WTC11 (cell line): Measurements from ENCODE around the gene BET1L. TPM values are rescaled to one million over a fixed set of nuclear protein-coding genes. Genes with fewer than 3 reads are reported as not detected.
A peak's percentile ranks its signal among the peaks of the same experiment; 100 is the strongest.
"Not testable (repeated sequence)": the region's sequence is repeated elsewhere in the genome, so short reads cannot be mapped to it uniquely, and the experiment has no call there.

Experiments
- ATAC-seq: fragments of 200-7000 bp; cut with Tn5 transposase; 2 replicates; pipeline ENCODE4 v1.10.0; 2021; ENCODE audit warnings: mild to moderate bottlenecking, moderate library complexity
- CTCF ChIA-PET: fragments of 300-600 bp; sonication (Branson Sonifier 250); formaldehyde crosslinking; loops from one replicate; lab custom pipeline; 2021; ENCODE audit warnings: antibody characterized with exemption; lab: Charles Lee
- POLR2A ChIA-PET: fragments of 350-600 bp; sonication (Branson Sonifier 250); formaldehyde crosslinking; loops from one replicate; lab custom pipeline; 2021; ENCODE audit warnings: antibody characterized with exemption; lab: Charles Lee
- DNase-seq: peaks from one replicate; pipeline ENCODE4 v3.0.0; 2021; ENCODE audit warnings: low spot score
- H3K27ac Mint-ChIP-seq: 2 replicates; pipeline ENCODE4 v1.8.0; 2021; ENCODE audit warnings: mixed read lengths
- H3K27me3 Mint-ChIP-seq: 2 replicates; pipeline ENCODE4 v1.8.0; 2021; ENCODE audit warnings: low read depth, mild to moderate bottlenecking, moderate library complexity, mixed read lengths
- H3K36me3 Mint-ChIP-seq: 2 replicates; pipeline ENCODE4 v1.8.0; 2021; ENCODE audit warnings: mixed read lengths
- H3K4me1 Mint-ChIP-seq: 2 replicates; pipeline ENCODE4 v1.8.0; 2022; ENCODE audit warnings: mixed read lengths
- H3K4me3 Mint-ChIP-seq: 2 replicates; pipeline ENCODE4 v1.8.0; 2021; ENCODE audit warnings: mild to moderate bottlenecking, moderate library complexity, mixed read lengths
- H3K9me3 Mint-ChIP-seq: 2 replicates; pipeline ENCODE4 v1.8.0; 2021; ENCODE audit warnings: mixed read lengths
- CTCF ChIP-seq: fragments of 200-600 bp; IDR thresholded peaks from 2 replicates; pipeline ENCODE4 v1.8.0; 2022; ENCODE audit warnings: antibody characterized with exemption
- total RNA-seq: library from RNA; stranded (reverse); gene quantifications from 3 replicates; pipeline ENCODE4 v1.2.3, GENCODE V29; 2021

Gene BET1L
- total RNA-seq, 1 experiment from 2014 or later: 51.4 TPM

GRCh38 chr11:189843-190311, 17.3 kb downstream of the BET1L start:
- H3K4me3 Mint-ChIP-seq, H3K9me3 Mint-ChIP-seq, CTCF ChIA-PET, POLR2A ChIA-PET, H3K27me3 Mint-ChIP-seq, H3K36me3 Mint-ChIP-seq, H3K4me1 Mint-ChIP-seq, H3K27ac Mint-ChIP-seq: not testable (repeated sequence)
- peak; percentile 40; the same call in 1 of the 2 replicates for TF ChIP-seq CTCF
- peak; percentile 8 for DNase-seq
- ATAC-seq: peak; percentile 70

GRCh38 chr11:189200-189783, 17.9 kb downstream of the BET1L start:
- POLR2A ChIA-PET, H3K27ac Mint-ChIP-seq, H3K4me3 Mint-ChIP-seq, H3K36me3 Mint-ChIP-seq, ATAC-seq, H3K27me3 Mint-ChIP-seq, H3K4me1 Mint-ChIP-seq, H3K9me3 Mint-ChIP-seq, CTCF ChIA-PET: not testable (repeated sequence)
- DNase-seq: peak; percentile 8

- POLR2A ChIA-PET, H3K9me3 Mint-ChIP-seq, DNase-seq, CTCF ChIA-PET, H3K27ac Mint-ChIP-seq, H3K27me3 Mint-ChIP-seq, H3K4me1 Mint-ChIP-seq, ATAC-seq, H3K36me3 Mint-ChIP-seq, H3K4me3 Mint-ChIP-seq: not testable (repeated sequence)
Observed at GRCh38 chr11:180242-180641, 27.0 kb downstream of the BET1L start.

Other genes starting within 250 kb of the BET1L start
- gene SCGB1C1, start 14.3 kb downstream of the BET1L start, total RNA-seq: not detected in 3 replicates
- gene RIC8A, start 309 bp upstream of the BET1L start, total RNA-seq: 67.8 to 69.5 TPM (median 68.3 TPM) in 3 replicates
- gene SIRT3, start 28.9 kb upstream of the BET1L start, total RNA-seq: 19.2 to 21.0 TPM (median 20.5 TPM) in 3 replicates
- gene PSMD13, start 29.6 kb upstream of the BET1L start, total RNA-seq: 144 to 148 TPM (median 147 TPM) in 3 replicates
- gene NLRP6, start 71.0 kb upstream of the BET1L start, total RNA-seq: 0.09 to 0.14 TPM in 2 of 3 replicates, not detected in the other
- gene PGGHG, start 81.7 kb upstream of the BET1L start, total RNA-seq: 74.9 to 111 TPM (median 106 TPM) in 3 replicates
- not detected in 3 replicates for gene IFITM5, start 92.1 kb upstream of the BET1L start, total RNA-seq
- 436 to 616 TPM (median 577 TPM) in 3 replicates for gene IFITM2, start 100.4 kb upstream of the BET1L start, total RNA-seq
- 544 to 679 TPM (median 640 TPM) in 3 replicates for gene IFITM1, start 106.6 kb upstream of the BET1L start, total RNA-seq
- 381 to 503 TPM (median 481 TPM) in 3 replicates for gene IFITM3, start 113.5 kb upstream of the BET1L start, total RNA-seq
- 88.0 to 113 TPM (median 97.8 TPM) in 3 replicates for gene B4GALNT4, start 162.1 kb upstream of the BET1L start, total RNA-seq
- 17.3 to 23.4 TPM (median 21.4 TPM) in 3 replicates for gene PKP3, start 186.8 kb upstream of the BET1L start, total RNA-seq
- 85.2 to 98.9 TPM (median 91.8 TPM) in 3 replicates for gene SIGIRR, start 207.6 kb upstream of the BET1L start, total RNA-seq
- 13.2 to 17.6 TPM (median 16.6 TPM) in 3 replicates for gene ANO9, start 234.6 kb upstream of the BET1L start, total RNA-seq
- 49.5 to 56.8 TPM (median 55.2 TPM) in 3 replicates for gene PTDSS2, start 242.9 kb upstream of the BET1L start, total RNA-seq